ENCODE data around the gene PCDH8.

DNA sequence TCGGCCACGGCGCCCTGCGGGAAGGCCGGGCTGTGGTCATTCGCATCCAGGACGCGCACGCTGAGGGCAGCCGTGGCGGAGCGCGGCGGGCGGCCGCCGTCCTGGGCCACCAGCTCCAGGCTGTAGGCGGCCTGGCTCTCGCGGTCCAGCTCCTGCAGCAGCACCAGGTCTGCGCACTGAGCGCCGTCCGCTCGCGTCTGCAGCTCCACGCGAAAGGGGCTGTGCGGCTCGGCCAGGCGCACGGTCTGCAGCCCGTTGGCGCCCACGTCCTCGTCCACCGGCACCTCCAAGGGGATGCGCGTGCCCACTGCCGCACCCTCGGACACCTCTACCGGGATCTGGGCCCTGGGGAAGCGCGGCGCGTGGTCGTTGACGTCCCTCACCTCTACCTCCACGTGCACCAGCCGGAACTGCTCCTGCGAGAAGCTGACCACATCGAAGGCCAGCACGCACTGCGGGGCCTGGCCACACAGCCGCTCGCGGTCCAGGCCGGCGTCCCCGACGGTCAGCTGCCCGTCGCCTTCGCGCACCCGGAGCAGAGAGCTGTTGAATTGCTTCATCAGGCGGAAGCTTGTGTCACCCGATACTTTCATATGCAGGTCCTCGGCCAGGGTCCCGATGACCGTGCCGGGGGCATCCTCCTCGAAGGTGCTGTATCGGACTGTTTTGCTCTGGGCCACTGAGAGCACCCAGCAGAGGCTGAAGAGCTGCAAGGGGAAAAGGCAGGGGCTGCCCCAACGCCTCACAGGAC lies 583 bp downstream of the PCDH8 start:
- TF ChIP-seq, protein P1, sequence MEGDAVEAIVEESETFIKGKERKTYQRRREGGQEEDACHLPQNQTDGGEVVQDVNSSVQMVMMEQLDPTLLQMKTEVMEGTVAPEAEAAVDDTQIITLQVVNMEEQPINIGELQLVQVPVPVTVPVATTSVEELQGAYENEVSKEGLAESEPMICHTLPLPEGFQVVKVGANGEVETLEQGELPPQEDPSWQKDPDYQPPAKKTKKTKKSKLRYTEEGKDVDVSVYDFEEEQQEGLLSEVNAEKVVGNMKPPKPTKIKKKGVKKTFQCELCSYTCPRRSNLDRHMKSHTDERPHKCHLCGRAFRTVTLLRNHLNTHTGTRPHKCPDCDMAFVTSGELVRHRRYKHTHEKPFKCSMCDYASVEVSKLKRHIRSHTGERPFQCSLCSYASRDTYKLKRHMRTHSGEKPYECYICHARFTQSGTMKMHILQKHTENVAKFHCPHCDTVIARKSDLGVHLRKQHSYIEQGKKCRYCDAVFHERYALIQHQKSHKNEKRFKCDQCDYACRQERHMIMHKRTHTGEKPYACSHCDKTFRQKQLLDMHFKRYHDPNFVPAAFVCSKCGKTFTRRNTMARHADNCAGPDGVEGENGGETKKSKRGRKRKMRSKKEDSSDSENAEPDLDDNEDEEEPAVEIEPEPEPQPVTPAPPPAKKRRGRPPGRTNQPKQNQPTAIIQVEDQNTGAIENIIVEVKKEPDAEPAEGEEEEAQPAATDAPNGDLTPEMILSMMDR (IDR thresholded peaks at IDR 0.05 in 2 of 3, conservative IDR thresholded peaks at IDR 0.05 in 1 of 3; ENCODE audit: borderline replicate concordance in 1 of 3, insufficient read depth in 1 of 3, low read depth in 2 of 3, low read length in 2 of 3), result no peak
- TF ChIP-seq, protein P2, sequence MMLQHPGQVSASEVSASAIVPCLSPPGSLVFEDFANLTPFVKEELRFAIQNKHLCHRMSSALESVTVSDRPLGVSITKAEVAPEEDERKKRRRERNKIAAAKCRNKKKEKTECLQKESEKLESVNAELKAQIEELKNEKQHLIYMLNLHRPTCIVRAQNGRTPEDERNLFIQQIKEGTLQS (IDR thresholded peaks at IDR 0.05), result no peak
- TF ChIP-seq EZH2 (IDR thresholded peaks at IDR 0.05) (no peak), ZFX (IDR thresholded peaks at IDR 0.05) (no peak), JUND (IDR thresholded peaks at IDR 0.05) (no peak), RAD21 (IDR thresholded peaks at IDR 0.05; ENCODE audit: low read depth) (no peak), POLR2AphosphoS5 (IDR thresholded peaks at IDR 0.05; ENCODE audit: low read depth, low read length) (no peak), CEBPB (IDR thresholded peaks at IDR 0.05; ENCODE audit: low read depth) (no peak), POLR2A (IDR thresholded peaks at IDR 0.05; ENCODE audit: borderline replicate concordance, extremely low read depth, insufficient read depth, insufficient read length) (no peak), ZNF274 (IDR thresholded peaks at IDR 0.05; ENCODE audit: low read depth, low read length) (no peak), EGR1 (IDR thresholded peaks at IDR 0.05; ENCODE audit: low read depth) (no peak), TCF7L2 (IDR thresholded peaks at IDR 0.05; ENCODE audit: borderline replicate concordance, extremely low read depth, insufficient read depth, insufficient read length) (no peak), YY1 (IDR thresholded peaks at IDR 0.05; ENCODE audit: extremely low read depth, insufficient replicate concordance, low read depth, low read length) (no peak)
- TF ChIP-seq, protein P3, sequence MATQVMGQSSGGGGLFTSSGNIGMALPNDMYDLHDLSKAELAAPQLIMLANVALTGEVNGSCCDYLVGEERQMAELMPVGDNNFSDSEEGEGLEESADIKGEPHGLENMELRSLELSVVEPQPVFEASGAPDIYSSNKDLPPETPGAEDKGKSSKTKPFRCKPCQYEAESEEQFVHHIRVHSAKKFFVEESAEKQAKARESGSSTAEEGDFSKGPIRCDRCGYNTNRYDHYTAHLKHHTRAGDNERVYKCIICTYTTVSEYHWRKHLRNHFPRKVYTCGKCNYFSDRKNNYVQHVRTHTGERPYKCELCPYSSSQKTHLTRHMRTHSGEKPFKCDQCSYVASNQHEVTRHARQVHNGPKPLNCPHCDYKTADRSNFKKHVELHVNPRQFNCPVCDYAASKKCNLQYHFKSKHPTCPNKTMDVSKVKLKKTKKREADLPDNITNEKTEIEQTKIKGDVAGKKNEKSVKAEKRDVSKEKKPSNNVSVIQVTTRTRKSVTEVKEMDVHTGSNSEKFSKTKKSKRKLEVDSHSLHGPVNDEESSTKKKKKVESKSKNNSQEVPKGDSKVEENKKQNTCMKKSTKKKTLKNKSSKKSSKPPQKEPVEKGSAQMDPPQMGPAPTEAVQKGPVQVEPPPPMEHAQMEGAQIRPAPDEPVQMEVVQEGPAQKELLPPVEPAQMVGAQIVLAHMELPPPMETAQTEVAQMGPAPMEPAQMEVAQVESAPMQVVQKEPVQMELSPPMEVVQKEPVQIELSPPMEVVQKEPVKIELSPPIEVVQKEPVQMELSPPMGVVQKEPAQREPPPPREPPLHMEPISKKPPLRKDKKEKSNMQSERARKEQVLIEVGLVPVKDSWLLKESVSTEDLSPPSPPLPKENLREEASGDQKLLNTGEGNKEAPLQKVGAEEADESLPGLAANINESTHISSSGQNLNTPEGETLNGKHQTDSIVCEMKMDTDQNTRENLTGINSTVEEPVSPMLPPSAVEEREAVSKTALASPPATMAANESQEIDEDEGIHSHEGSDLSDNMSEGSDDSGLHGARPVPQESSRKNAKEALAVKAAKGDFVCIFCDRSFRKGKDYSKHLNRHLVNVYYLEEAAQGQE (IDR thresholded peaks at IDR 0.05; ENCODE audit: low read depth), result no peak

All from HCT116 (cell line).